H1 (cell line): ENCODE measurements around the gene FITM1. TPM values are rescaled to one million over a fixed set of nuclear protein-coding genes. Genes with fewer than 3 reads are reported as not detected.

ENCODE experiments used
- CTCF ChIA-PET: fragments of 300-600 bp; sonication (Branson Sonifier 250); formaldehyde crosslinking; loops from one replicate; lab custom pipeline; 2021; ENCODE audit not compliant: partially characterized antibody; lab: Charles Lee
- POLR2A ChIA-PET: fragments of 300-600 bp; sonication (Branson Sonifier 250); formaldehyde crosslinking; loops from one replicate; lab custom pipeline; 2021; ENCODE audit warnings: inconsistent platforms; ENCODE audit not compliant: partially characterized antibody; lab: Charles Lee
- DNase-seq, 2 experiments: peaks; one replicate each; pipeline versions ENCODE4 v3.0.0 to v3.0.0-alpha.2; 2010 to 2022; ENCODE audit warnings: low spot score in 2 of 2, low read depth in 1 of 2, mixed read lengths in 1 of 2
- FAIRE-seq: peaks from 2 replicates; lab custom pipeline; 2011; peaks lifted over from hg19 to GRCh38; lab: Jason Lieb, UNC
- H2AFZ ChIP-seq: 2 replicates; pipeline ENCODE4 v1.8.1; 2012; ENCODE audit warnings: low read length, inconsistent platforms
- H2AK5ac ChIP-seq: 2 replicates; pipeline ENCODE4 v1.6.1; 2013; ENCODE audit warnings: low read depth, low read length
- H2BK120ac ChIP-seq: replicated peaks from 2 replicates; pipeline ENCODE3; 2013; ENCODE audit warnings: low read depth, low read length, inconsistent platforms
- H2BK12ac ChIP-seq: 2 replicates; pipeline ENCODE4 v1.6.1; 2013; ENCODE audit warnings: low read depth, low read length
- H2BK15ac ChIP-seq: 2 replicates; pipeline ENCODE4 v1.6.1; 2013; ENCODE audit warnings: low read length
- H2BK20ac ChIP-seq: 2 replicates; pipeline ENCODE4 v1.6.1; 2013; ENCODE audit warnings: low read length
- H2BK5ac ChIP-seq: 2 replicates; pipeline ENCODE4 v1.6.1; 2013; ENCODE audit warnings: low read depth, low read length
- H3K14ac ChIP-seq: 2 replicates; pipeline ENCODE4 v1.6.1; 2013; ENCODE audit warnings: inconsistent platforms; ENCODE audit not compliant: insufficient read length
- H3K18ac ChIP-seq: 2 replicates; pipeline ENCODE4 v1.6.1; 2013; ENCODE audit warnings: low read length; ENCODE audit errors: extremely low read depth
- H3K23ac ChIP-seq: 2 replicates; pipeline ENCODE4 v1.6.1; 2013; ENCODE audit warnings: inconsistent platforms; ENCODE audit not compliant: insufficient read length
- H3K23me2 ChIP-seq: 2 replicates; pipeline ENCODE4 v1.6.1; 2013; ENCODE audit warnings: low read depth, low read length
- H3K27ac ChIP-seq: 2 replicates; pipeline ENCODE4 v1.6.1; 2011; ENCODE audit warnings: low read depth, low read length, inconsistent platforms
- H3K27me3 ChIP-seq, 4 experiments: replicated peaks in 1 of 4; 1 replicate in 1 of 4; 2 replicates in 3 of 4; pipeline versions ENCODE4 v1.6.1 to v1.8.1; 2011 to 2013; ENCODE audit warnings: low read length in 3 of 4, mild to moderate bottlenecking in 3 of 4, inconsistent platforms in 2 of 4, mixed read lengths in 2 of 4, moderate library complexity in 1 of 4; ENCODE audit not compliant: control insufficient read depth in 3 of 4, insufficient read depth in 3 of 4; ENCODE audit errors: extremely low read depth in 1 of 4
- H3K36me3 ChIP-seq, 4 experiments: 2 replicates each; pipeline versions ENCODE4 v1.6.1 to v1.8.1; 2011 to 2013; ENCODE audit warnings: mild to moderate bottlenecking in 4 of 4, low read length in 3 of 4, moderate library complexity in 2 of 4, control low read depth in 1 of 4, inconsistent platforms in 1 of 4; ENCODE audit not compliant: insufficient read depth in 4 of 4, control insufficient read depth in 2 of 4
- H3K4ac ChIP-seq: replicated peaks from 2 replicates; pipeline ENCODE3; 2013; ENCODE audit warnings: low read length, low read depth, mixed read lengths, inconsistent platforms; ENCODE audit not compliant: insufficient read length
- H3K4me1 ChIP-seq, 4 experiments: replicated peaks in 1 of 4; 1 replicate in 1 of 4; 2 replicates in 3 of 4; pipeline versions ENCODE4 v1.6.1 to v1.8.1; 2011 to 2013; ENCODE audit warnings: low read length in 3 of 4, inconsistent platforms in 2 of 4, mixed read lengths in 1 of 4; ENCODE audit not compliant: insufficient read depth in 4 of 4, control insufficient read depth in 3 of 4
- H3K4me2 ChIP-seq, 2 experiments: 2 replicates each; pipeline versions ENCODE4 v1.6.1 to v1.8.1; 2011 to 2013; ENCODE audit warnings: low read depth in 2 of 2, low read length in 2 of 2, control low read depth in 1 of 2, inconsistent platforms in 1 of 2, mild to moderate bottlenecking in 1 of 2; ENCODE audit not compliant: insufficient read depth in 1 of 2
- H3K4me3 ChIP-seq, 4 experiments: fragments of 200-600, 300-600 bp in 1 of 4; sonication (generic), shearing (Covaris generic), sonication (Bioruptor Twin) in 1 of 4; 2 replicates each; pipeline versions ENCODE4 v1.5.1 to v1.8.1; 2011 to 2016; ENCODE audit warnings: low read length in 4 of 4, low read depth in 3 of 4, control low read depth in 2 of 4, inconsistent platforms in 2 of 4, mild to moderate bottlenecking in 2 of 4, mixed read lengths in 1 of 4, moderate library complexity in 1 of 4; ENCODE audit not compliant: insufficient read depth in 2 of 4; ENCODE audit errors: extremely low read depth in 1 of 4
- H3K56ac ChIP-seq: replicated peaks from 2 replicates; pipeline ENCODE3; 2013; ENCODE audit warnings: low read depth, mild to moderate bottlenecking, mixed read lengths, low read length, inconsistent platforms; ENCODE audit not compliant: insufficient read length
- H3K79me1 ChIP-seq: 2 replicates; pipeline ENCODE4 v1.6.1; 2013; ENCODE audit warnings: low read depth, low read length, control low read depth
- H3K79me2 ChIP-seq, 2 experiments: 2 replicates each; pipeline versions ENCODE4 v1.6.1 to v1.8.1; 2012 to 2013; ENCODE audit warnings: low read length in 2 of 2, mild to moderate bottlenecking in 2 of 2, inconsistent platforms in 1 of 2; ENCODE audit not compliant: insufficient read depth in 2 of 2, control insufficient read depth in 1 of 2
- H3K9ac ChIP-seq, 4 experiments: replicated peaks in 1 of 4; 1 replicate in 1 of 4; 2 replicates in 3 of 4; pipeline versions ENCODE4 v1.6.1 to v1.8.1; 2011 to 2013; ENCODE audit warnings: low read depth in 3 of 4, low read length in 3 of 4, control low read depth in 2 of 4, mild to moderate bottlenecking in 2 of 4, moderate library complexity in 2 of 4, inconsistent platforms in 1 of 4; ENCODE audit errors: extremely low read depth in 1 of 4
- H3K9me3 ChIP-seq, 2 experiments: 2 replicates each; pipeline versions ENCODE4 v1.6.1 to v1.8.1; 2012 to 2013; ENCODE audit warnings: mild to moderate bottlenecking in 2 of 2, moderate library complexity in 2 of 2, control low read depth in 1 of 2, inconsistent platforms in 1 of 2, low read depth in 1 of 2, low read length in 1 of 2, mixed read lengths in 1 of 2; ENCODE audit not compliant: insufficient read depth in 2 of 2
- H4K20me1 ChIP-seq, 2 experiments: replicated peaks in 1 of 2; 2 replicates each; pipeline versions ENCODE3 to v1.8.1; 2011 to 2013; ENCODE audit warnings: inconsistent platforms in 2 of 2, low read length in 2 of 2, mild to moderate bottlenecking in 1 of 2; ENCODE audit not compliant: insufficient read depth in 2 of 2, control insufficient read depth in 1 of 2
- H4K5ac ChIP-seq: 2 replicates; pipeline ENCODE4 v1.6.1; 2013; ENCODE audit warnings: low read length, low read depth, mixed read lengths, inconsistent platforms; ENCODE audit not compliant: insufficient read length
- H4K8ac ChIP-seq: 2 replicates; pipeline ENCODE4 v1.8.0; 2013; ENCODE audit warnings: mild to moderate bottlenecking, moderate library complexity, low read length, inconsistent platforms; ENCODE audit not compliant: insufficient read depth; ENCODE audit errors: extremely low read depth
- H4K91ac ChIP-seq: replicated peaks from 2 replicates; pipeline ENCODE3; 2013; ENCODE audit warnings: low read length, mixed read lengths, inconsistent platforms; ENCODE audit not compliant: insufficient read length
- WGBS, 2 experiments: shearing (Covaris generic) in 1 of 2; methylation state at CpG; one replicate each; pipeline versions ENCODE4 v1.1.6 to v1.1.7; 2013 to 2015; ENCODE audit warnings: low lambda C conversion rate in 2 of 2, mixed read lengths in 2 of 2, inconsistent platforms in 1 of 2, low coverage in 1 of 2, missing lambda C conversion rate in 1 of 2; ENCODE audit not compliant: insufficient replicate concordance in 2 of 2, insufficient coverage in 1 of 2, insufficient read length in 1 of 2; ENCODE audit errors: extremely low coverage in 1 of 2, missing lambda C conversion rate in 1 of 2; 5-methylcytosine and 5-hydroxymethylcytosine counted together
- polyA plus RNA-seq, 7 experiments: library from polyadenylated mRNA; depleted of rRNA in 3 of 7; stranded (reverse) in 5 of 7; unstranded in 2 of 7; fragments of >200 nt in 5 of 7; fragments of 200-250 nt in 2 of 7; gene quantifications; 1 replicate in 5 of 7; 2 replicates in 1 of 7; 4 replicates in 1 of 7; pipeline versions ENCODE4 v1.2.1 to v1.2.3, GENCODE V29; 2011 to 2013; ENCODE audit warnings: missing spikeins in 2 of 7, mixed read lengths in 2 of 7
- total RNA-seq: library from RNA; stranded (reverse); fragmentation: NEBNext Ultra II Directional; extraction: Animal tissue kit (Norgen Biotek cat#: 25700); gene quantifications from 2 replicates; pipeline ENCODE4 v1.2.1, GENCODE V29; 2021

Gene FITM1
- total and polyA plus RNA-seq, 2 of the 8 experiments (the other 6 are each of a cell fraction or from before 2014, with no cell fraction given), result 0.53 to 0.76 TPM

DNA sequence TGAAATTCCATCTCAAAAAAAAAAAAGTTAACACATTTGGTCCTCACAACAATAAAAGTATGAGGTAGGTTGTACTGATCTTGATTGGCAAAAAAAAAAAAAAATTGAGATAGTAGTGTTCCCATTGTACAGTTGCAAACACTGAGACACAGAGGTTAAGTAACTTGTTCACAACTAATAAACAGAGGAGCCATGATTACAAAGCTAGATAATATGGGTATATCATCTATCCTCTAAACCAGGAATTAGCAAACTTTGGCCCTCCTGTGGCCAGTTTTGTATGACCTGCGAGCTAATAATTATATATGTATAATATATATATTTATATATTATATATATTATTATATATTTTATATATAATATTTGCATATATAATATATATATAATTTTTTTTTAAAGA, 3.3 kb downstream of the FITM1 start:
- Histone ChIP-seq H3K4me1 (peaks cover 0 to 10% (median 5%) of the 10 kb centered on the region in 4 experiments; a peak in 4 of 7 replicates), H3K79me2 (no peaks in the 10 kb centered on the region), H4K20me1 (no peaks in the 10 kb centered on the region), H3K27me3 (no peaks in the 10 kb centered on the region), H2AFZ (no peak overlapping the region), H3K23me2 (peaks cover 5% of the 10 kb centered on the region; the same call in 1 of the 2 replicates), H2BK120ac (no peak overlapping the region), H3K23ac (no peak overlapping the region), H3K4me2 (no peak overlapping the region), H4K91ac (no peak overlapping the region), H2BK5ac (no peak overlapping the region), H2BK12ac (no peak overlapping the region), H4K5ac (no peak overlapping the region), H3K4me3 (no peak overlapping the region), H3K36me3 (peaks cover 2 to 16% (median 9%) of the 10 kb centered on the region in 4 experiments; a peak in 6 of 8 replicates), H3K18ac (no peak overlapping the region), H3K4ac (no peak overlapping the region), H2AK5ac (no peak overlapping the region), H2BK15ac (no peak overlapping the region), H2BK20ac (no peak overlapping the region), H3K9me3 (no peaks in the 10 kb centered on the region), H3K9ac (no peak overlapping the region), H3K79me1 (no peaks in the 10 kb centered on the region), H3K14ac (no peak overlapping the region), H4K8ac (no peak overlapping the region), H3K27ac (no peak overlapping the region), H3K56ac (no peak overlapping the region)
- ChIA-PET POLR2A (interaction anchor here (0.8 to 11.1 kb wide), 7 partner anchors 12 to 76 kb away, joined by 3 to 100 read pairs (median 4); partner anchors contain the start of genes DCAF11, NRL and RNF31), CTCF (interaction anchor here (0.7 kb wide), 2 partner anchors 25 to 999 kb away, joined by 4 read pairs; no protein-coding TSS in a partner anchor)
- no peak for FAIRE-seq
- no peak for DNase-seq
- WGBS, 2 experiments, result 100% methylated on average over 1 of the region's 1 CpG; no CpG with 5 or more reads in 1 of the 2 experiments
